K562 (cell line): ENCODE measurements around the gene TP53BP2.

Experiments
- CTCF ChIP-seq, 3 experiments: IDR thresholded peaks in 2 of 3; conservative IDR thresholded peaks in 1 of 3; 2 replicates each; pipeline ENCODE4 v1.5.1; 2011 to 2012; ENCODE audit warnings: low read length in 3 of 3, mild to moderate bottlenecking in 3 of 3, control low read depth in 2 of 3, improper control_type of control experiment in 1 of 3, inconsistent platforms in 1 of 3, low read depth in 1 of 3, mixed read lengths in 1 of 3, moderate library complexity in 1 of 3; ENCODE audit not compliant: insufficient read depth in 2 of 3
- DDX20 ChIP-seq: fragments of 450-650 bp; IDR thresholded peaks from 2 replicates; pipeline ENCODE4 v1.6.1; 2016; ENCODE audit warnings: missing genetic modification characterization, low read depth, mild to moderate bottlenecking, missing compliant biosample characterization, moderate library complexity
- MITF ChIP-seq: IDR thresholded peaks from 2 replicates; pipeline ENCODE4 v1.6.1; 2014; ENCODE audit warnings: antibody characterized with exemption
- PHF20 ChIP-seq: fragments of 450-650 bp; IDR thresholded peaks from 2 replicates; pipeline ENCODE4 v1.6.1; 2018; ENCODE audit not compliant: partially characterized antibody
- SMARCB1 ChIP-seq: IDR thresholded peaks from 2 replicates; pipeline ENCODE4 v1.6.1; 2011; ENCODE audit warnings: improper control_type of control experiment, low read depth; ENCODE audit not compliant: insufficient read length
- SMARCE1 ChIP-seq: fragments of 450-650 bp; IDR thresholded peaks from 2 replicates; pipeline ENCODE4 v1.7.1; 2016; ENCODE audit warnings: mild to moderate bottlenecking
- TF ChIP-seq, protein P1 (sequence below): sonication (generic); formaldehyde crosslinking; IDR thresholded peaks from 2 replicates; pipeline ENCODE4 v1.8.0; 2022; ENCODE audit warnings: mild to moderate bottlenecking, missing genetic modification reagents
- TF ChIP-seq, protein P2 (sequence below), 2 experiments: fragments of 450-650 bp; conservative IDR thresholded peaks; 2 replicates each; pipeline ENCODE4 v1.6.1; 2017; ENCODE audit warnings: mild to moderate bottlenecking in 2 of 2, moderate library complexity in 2 of 2

- no peak for TF ChIP-seq SMARCE1
- no peak for TF ChIP-seq MITF
- TF ChIP-seq, protein P1, sequence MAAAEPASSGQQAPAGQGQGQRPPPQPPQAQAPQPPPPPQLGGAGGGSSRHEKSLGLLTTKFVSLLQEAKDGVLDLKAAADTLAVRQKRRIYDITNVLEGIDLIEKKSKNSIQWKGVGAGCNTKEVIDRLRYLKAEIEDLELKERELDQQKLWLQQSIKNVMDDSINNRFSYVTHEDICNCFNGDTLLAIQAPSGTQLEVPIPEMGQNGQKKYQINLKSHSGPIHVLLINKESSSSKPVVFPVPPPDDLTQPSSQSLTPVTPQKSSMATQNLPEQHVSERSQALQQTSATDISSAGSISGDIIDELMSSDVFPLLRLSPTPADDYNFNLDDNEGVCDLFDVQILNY (CRISPR knock-in tag) = no peak
- no peak for TF ChIP-seq SMARCB1
- TF ChIP-seq, protein P2, sequence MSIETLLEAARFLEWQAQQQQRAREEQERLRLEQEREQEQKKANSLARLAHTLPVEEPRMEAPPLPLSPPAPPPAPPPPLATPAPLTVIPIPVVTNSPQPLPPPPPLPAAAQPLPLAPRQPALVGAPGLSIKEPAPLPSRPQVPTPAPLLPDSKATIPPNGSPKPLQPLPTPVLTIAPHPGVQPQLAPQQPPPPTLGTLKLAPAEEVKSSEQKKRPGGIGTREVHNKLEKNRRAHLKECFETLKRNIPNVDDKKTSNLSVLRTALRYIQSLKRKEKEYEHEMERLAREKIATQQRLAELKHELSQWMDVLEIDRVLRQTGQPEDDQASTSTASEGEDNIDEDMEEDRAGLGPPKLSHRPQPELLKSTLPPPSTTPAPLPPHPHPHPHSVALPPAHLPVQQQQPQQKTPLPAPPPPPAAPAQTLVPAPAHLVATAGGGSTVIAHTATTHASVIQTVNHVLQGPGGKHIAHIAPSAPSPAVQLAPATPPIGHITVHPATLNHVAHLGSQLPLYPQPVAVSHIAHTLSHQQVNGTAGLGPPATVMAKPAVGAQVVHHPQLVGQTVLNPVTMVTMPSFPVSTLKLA (conservative IDR thresholded peaks at IDR 0.05) = no peak
- TF ChIP-seq PHF20 = no peak
- TF ChIP-seq CTCF (IDR thresholded peaks at IDR 0.05 in 2 of 3, conservative IDR thresholded peaks at IDR 0.05 in 1 of 3; ENCODE audit: insufficient read depth in 2 of 3, low read depth in 1 of 3, low read length in 3 of 3) = no peak
- TF ChIP-seq DDX20 (tag) = no peak
Observed at GRCh38 chr1:223738465-223739365, 107.0 kb downstream of the TP53BP2 start.
